RWPE2 (cell line): ENCODE results near the gene ATXN7L1.

Source experiments
- ATAC-seq: fragments of 200-7000 bp; cut with Tn5 transposase; 3 replicates; pipeline ENCODE4 v1.9.1; 2021; ENCODE audit warnings: low read depth
- DNase-seq: peaks from one replicate; pipeline ENCODE4 v3.0.0-alpha.2; 2020; ENCODE audit warnings: low spot score
- H3K27ac ChIP-seq: fragments of 450-650 bp; 2 replicates; pipeline ENCODE4 v1.5.1; 2017; ENCODE audit warnings: mild to moderate bottlenecking; ENCODE audit not compliant: poor library complexity, severe bottlenecking
- H3K27me3 ChIP-seq: fragments of 250-450 bp; sonication (Bioruptor Pico); 2 replicates; pipeline ENCODE4 v1.5.1; 2021; ENCODE audit warnings: mild to moderate bottlenecking, moderate library complexity; ENCODE audit not compliant: insufficient read depth, poor library complexity, severe bottlenecking
- H3K36me3 ChIP-seq: fragments of 250-450 bp; sonication (Bioruptor Pico); 2 replicates; pipeline ENCODE4 v1.5.1; 2020; ENCODE audit warnings: low read depth, mild to moderate bottlenecking, moderate library complexity
- H3K4me1 ChIP-seq: fragments of 250-450 bp; sonication (Bioruptor Pico); 2 replicates; pipeline ENCODE4 v1.5.1; 2021; ENCODE audit warnings: mild to moderate bottlenecking, moderate library complexity; ENCODE audit not compliant: insufficient read depth, poor library complexity, severe bottlenecking
- H3K4me3 ChIP-seq: fragments of 250-450 bp; sonication (Bioruptor Pico); 2 replicates; pipeline ENCODE4 v1.5.1; 2021; ENCODE audit warnings: mild to moderate bottlenecking, moderate library complexity; ENCODE audit not compliant: severe bottlenecking
- H3K9me3 ChIP-seq: fragments of 250-450 bp; sonication (Bioruptor Pico); 2 replicates; pipeline ENCODE4 v1.5.1; 2021; ENCODE audit warnings: mild to moderate bottlenecking, moderate library complexity; ENCODE audit not compliant: severe bottlenecking
- CTCF ChIP-seq: fragments of 450-650 bp; IDR thresholded peaks from one replicate; pipeline ENCODE4 v1.5.1; 2017; ENCODE audit warnings: mild to moderate bottlenecking, moderate library complexity; ENCODE audit not compliant: poor library complexity, severe bottlenecking

Gene ATXN7L1

GRCh38 chr7:105874055-105874454 is 2.3 kb downstream of the ATXN7L1 start:
- no peak overlapping the region for H3K4me3 ChIP-seq
- DNase-seq (no peak), ATAC-seq (no peak)
- H3K9me3 ChIP-seq = no peaks in the 10 kb centered on the region
- TF ChIP-seq CTCF = no peak
- H3K4me1 ChIP-seq = peaks cover 9% of the 10 kb centered on the region
- H3K27me3 ChIP-seq = no peaks in the 10 kb centered on the region
- no peak overlapping the region for H3K27ac ChIP-seq
- H3K36me3 ChIP-seq = no peaks in the 10 kb centered on the region

- no peaks in the 10 kb centered on the region for H3K9me3 ChIP-seq
- H3K4me1 ChIP-seq = peaks cover 9% of the 10 kb centered on the region
- ATAC-seq (no peak), DNase-seq (no peak)
- no peak for TF ChIP-seq CTCF
- no peak overlapping the region for H3K27ac ChIP-seq
- H3K27me3 ChIP-seq = no peaks in the 10 kb centered on the region
- H3K36me3 ChIP-seq = no peaks in the 10 kb centered on the region
- no peak overlapping the region for H3K4me3 ChIP-seq
Measured at GRCh38 chr7:105872491-105872890, 3.9 kb downstream of the ATXN7L1 start.

GRCh38 chr7:105871142-105871541 is 5.3 kb downstream of the ATXN7L1 start:
- peak; percentile 92 for ATAC-seq
- DNase-seq = no peak
- Histone ChIP-seq H3K27me3 (no peaks in the 10 kb centered on the region), H3K36me3 (no peaks in the 10 kb centered on the region), H3K9me3 (no peaks in the 10 kb centered on the region), H3K27ac (peak overlapping the region; percentile 15), H3K4me3 (no peak overlapping the region), H3K4me1 (peaks cover 9% of the 10 kb centered on the region)
- TF ChIP-seq CTCF = no peak

GRCh38 chr7:105866102-105866801 is 10.1 kb downstream of the ATXN7L1 start:
- H3K4me1 ChIP-seq = peaks cover 6% of the 10 kb centered on the region
- DNase-seq (no peak), ATAC-seq (no peak)
- H3K27me3 ChIP-seq = no peaks in the 10 kb centered on the region
- H3K4me3 ChIP-seq = no peak overlapping the region
- no peaks in the 10 kb centered on the region for H3K9me3 ChIP-seq
- H3K27ac ChIP-seq = no peak overlapping the region
- no peaks in the 10 kb centered on the region for H3K36me3 ChIP-seq
- TF ChIP-seq CTCF = no peak

GRCh38 chr7:105863876-105864275 is 12.5 kb downstream of the ATXN7L1 start:
- ATAC-seq (no peak), DNase-seq (no peak)
- Histone ChIP-seq H3K4me1 (no peaks in the 10 kb centered on the region), H3K27me3 (no peaks in the 10 kb centered on the region), H3K27ac (no peak overlapping the region), H3K4me3 (no peak overlapping the region), H3K9me3 (no peaks in the 10 kb centered on the region), H3K36me3 (no peaks in the 10 kb centered on the region)
- TF ChIP-seq CTCF = no peak
